ENCODE data around the gene DOCK2.
"Not testable (repeated sequence)": the region's sequence is repeated elsewhere in the genome, so short reads cannot be mapped to it uniquely, and the experiment has no call there.

DOCK2 gene

GRCh38 chr5:169762338-169763095 is 125.4 kb downstream of the DOCK2 start:
- DNase-seq = no peak

GRCh38 chr5:169763376-169764017 is 126.4 kb downstream of the DOCK2 start:
- no peak for DNase-seq

GRCh38 chr5:169764018-169764378 is 126.9 kb downstream of the DOCK2 start:
- no peak for DNase-seq

GRCh38 chr5:169765176-169765996 is 128.3 kb downstream of the DOCK2 start:
- no peak for DNase-seq

- not testable (repeated sequence) for DNase-seq
Measured at GRCh38 chr5:169766943-169767342, 129.9 kb downstream of the DOCK2 start.

- no peak for DNase-seq
Measured at GRCh38 chr5:169767938-169768337, 130.9 kb downstream of the DOCK2 start.

GRCh38 chr5:169768416-169768815 is 131.3 kb downstream of the DOCK2 start:
- DNase-seq = no peak

- DNase-seq = no peak
Measured at GRCh38 chr5:169770109-169770508, 133.0 kb downstream of the DOCK2 start.

- no peak for DNase-seq
Measured at GRCh38 chr5:169772256-169772655, 135.2 kb downstream of the DOCK2 start.

- DNase-seq = no peak
Measured at GRCh38 chr5:169772688-169773087, 135.6 kb downstream of the DOCK2 start.

- no peak for DNase-seq
Measured at GRCh38 chr5:169777159-169777558, 140.1 kb downstream of the DOCK2 start.

- DNase-seq = no peak
Measured at GRCh38 chr5:169778622-169779596, 141.8 kb downstream of the DOCK2 start.

- DNase-seq = no peak
Measured at GRCh38 chr5:169781420-169782345, 144.6 kb downstream of the DOCK2 start.

- no peak for DNase-seq
Measured at GRCh38 chr5:169785771-169786618, 148.9 kb downstream of the DOCK2 start.

- DNase-seq = no peak
Measured at GRCh38 chr5:169788168-169788567, 151.1 kb downstream of the DOCK2 start.

GRCh38 chr5:169789417-169789940 is 152.4 kb downstream of the DOCK2 start:
- no peak for DNase-seq

GRCh38 chr5:169791251-169791650 is 154.2 kb downstream of the DOCK2 start:
- no peak for DNase-seq

GRCh38 chr5:169795338-169795737 is 158.3 kb downstream of the DOCK2 start:
- no peak for DNase-seq

- no peak for DNase-seq
Measured at GRCh38 chr5:169796731-169797130, 159.7 kb downstream of the DOCK2 start.

GRCh38 chr5:169797577-169797976 is 160.5 kb downstream of the DOCK2 start:
- no peak for DNase-seq
